ENCODE data around the gene KIF16B. TPM values are rescaled to one million over a fixed set of nuclear protein-coding genes. Genes with fewer than 3 reads are reported as not detected.
A peak's percentile ranks its signal among the peaks of the same experiment; 100 is the strongest.

The KIF16B gene
- total RNA-seq, 1 experiment from 2014 or later, result 7.6 TPM

GRCh38 chr20:16490696-16491095 is 82.6 kb downstream of the KIF16B start:
- ATAC-seq (no peak), DNase-seq (ENCODE audit: low spot score) (no peak)
- Mint-ChIP-seq H3K4me1 (peaks cover 42% of the 10 kb centered on the region), H3K27me3 (ENCODE audit: low read depth) (no peaks in the 10 kb centered on the region), H3K27ac (no peak overlapping the region), H3K4me3 (no peak overlapping the region), H3K9me3 (0 out of 2 replicates have a peak, but pooled peaks cover 3% of the 10 kb centered on the region), H3K36me3 (peaks cover 4% of the 10 kb centered on the region; the same call in 1 of the 2 replicates)
- ChIA-PET CTCF (no interaction called here), POLR2A (no interaction called here)
- TF ChIP-seq MLX (CRISPR knock-in tag; IDR thresholded peaks at IDR 0.05) (no peak), CREB1 (CRISPR knock-in tag; IDR thresholded peaks at IDR 0.05) (no peak), JAZF1 (CRISPR knock-in tag; IDR thresholded peaks at IDR 0.05) (no peak), PRDM15 (CRISPR knock-in tag; IDR thresholded peaks at IDR 0.05) (no peak), ZNF532 (CRISPR knock-in tag; IDR thresholded peaks at IDR 0.05; ENCODE audit: borderline replicate concordance) (no peak), GABPB1 (CRISPR knock-in tag; IDR thresholded peaks at IDR 0.05) (no peak), TEAD4 (CRISPR knock-in tag; IDR thresholded peaks at IDR 0.05) (no peak), ATF3 (CRISPR knock-in tag; conservative IDR thresholded peaks at IDR 0.05) (no peak), E2F4 (CRISPR knock-in tag; IDR thresholded peaks at IDR 0.05; ENCODE audit: borderline replicate concordance, low read depth) (no peak)

GRCh38 chr20:16488616-16489015 is 84.6 kb downstream of the KIF16B start:
- H3K9me3 Mint-ChIP-seq, result 0 out of 2 replicates have a peak, but pooled peaks cover 3% of the 10 kb centered on the region
- CTCF ChIA-PET, result interaction anchor here (1.8 kb wide), 1 partner anchor 272 kb away, joined by 6 read pairs; no protein-coding TSS in a partner anchor
- H3K27ac Mint-ChIP-seq, result peak overlapping the region; percentile 22; the same call in 1 of the 2 replicates
- DNase-seq (ENCODE audit: low spot score) (no peak), ATAC-seq (no peak)
- H3K4me3 Mint-ChIP-seq, result no peak overlapping the region
- H3K27me3 Mint-ChIP-seq (ENCODE audit: low read depth), result no peaks in the 10 kb centered on the region
- no peaks in the 10 kb centered on the region; the same call in 1 of the 2 replicates for H3K36me3 Mint-ChIP-seq
- POLR2A ChIA-PET, result no interaction called here
- peaks cover 45% of the 10 kb centered on the region for H3K4me1 Mint-ChIP-seq
- TF ChIP-seq MLX (CRISPR knock-in tag; IDR thresholded peaks at IDR 0.05) (no peak), USF2 (CRISPR knock-in tag; IDR thresholded peaks at IDR 0.05) (no peak), GRHL2 (CRISPR knock-in tag; IDR thresholded peaks at IDR 0.05; ENCODE audit: insufficient replicate concordance, severe bottlenecking) (no peak), CBFB (CRISPR knock-in tag; IDR thresholded peaks at IDR 0.05; ENCODE audit: low read depth) (no peak), NFE2L1 (CRISPR knock-in tag; IDR thresholded peaks at IDR 0.05) (no peak), FOXJ3 (CRISPR knock-in tag; IDR thresholded peaks at IDR 0.05; ENCODE audit: borderline replicate concordance) (no peak), GTF2I (CRISPR knock-in tag; conservative IDR thresholded peaks at IDR 0.05) (no peak), ZMAT4 (CRISPR knock-in tag; IDR thresholded peaks at IDR 0.05) (no peak), SOX15 (CRISPR knock-in tag; IDR thresholded peaks at IDR 0.05) (no peak), SP1 (CRISPR knock-in tag; conservative IDR thresholded peaks at IDR 0.05) (no peak), ZNF532 (CRISPR knock-in tag; IDR thresholded peaks at IDR 0.05; ENCODE audit: borderline replicate concordance) (no peak)

Data from WTC11 (cell line).